DMS153 treated with DMSO at 0.1 percent for 48 hours (cell line): ENCODE measurements around the gene CXCL12.

Source experiments
- DNase-seq: peaks from one replicate; lab custom pipeline; 2025; ENCODE audit not compliant: unreplicated experiment; lab: John Stamatoyannopoulos, UW

CXCL12 gene

DNA sequence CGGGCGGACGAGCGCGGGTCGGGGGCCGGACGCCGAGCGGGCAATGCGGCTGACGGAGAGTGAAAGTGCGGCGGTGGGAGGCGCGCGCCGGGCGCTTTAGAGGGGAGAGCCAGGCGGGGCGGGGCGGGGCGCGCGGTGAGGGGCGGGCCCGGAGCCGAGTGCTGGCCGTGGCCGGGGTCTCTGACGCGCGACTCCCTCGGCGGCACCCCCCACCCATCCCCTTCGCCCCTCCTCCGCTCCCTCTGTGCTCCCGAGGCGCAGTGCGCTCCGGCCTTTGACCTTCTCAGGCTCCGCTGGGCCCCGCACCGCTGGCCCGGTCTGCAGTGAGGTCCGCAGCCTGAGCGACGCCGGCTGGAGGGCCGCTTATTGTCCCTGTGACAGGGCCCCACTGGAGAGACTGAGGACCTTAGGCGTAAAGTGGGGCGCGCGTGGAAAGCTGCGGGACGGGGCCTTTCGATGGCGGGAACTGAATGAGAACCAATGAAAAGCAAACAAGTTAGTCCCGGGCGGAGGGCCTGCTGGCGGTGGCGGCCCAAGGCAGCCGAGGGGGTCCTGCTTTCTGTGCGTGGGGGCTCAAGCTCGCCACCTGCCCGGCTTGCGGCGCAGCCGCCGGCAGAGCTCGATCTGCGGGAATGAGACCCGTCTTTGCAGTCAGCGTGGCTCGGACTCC, at the start of gene CXCL12:
TSS of gene CXCL12 (minus strand) at position 72 of the 670 bp plus-strand sequence. CDS start 92 bp downstream, outside the sequence.
- DNase-seq = no peak

DNA sequence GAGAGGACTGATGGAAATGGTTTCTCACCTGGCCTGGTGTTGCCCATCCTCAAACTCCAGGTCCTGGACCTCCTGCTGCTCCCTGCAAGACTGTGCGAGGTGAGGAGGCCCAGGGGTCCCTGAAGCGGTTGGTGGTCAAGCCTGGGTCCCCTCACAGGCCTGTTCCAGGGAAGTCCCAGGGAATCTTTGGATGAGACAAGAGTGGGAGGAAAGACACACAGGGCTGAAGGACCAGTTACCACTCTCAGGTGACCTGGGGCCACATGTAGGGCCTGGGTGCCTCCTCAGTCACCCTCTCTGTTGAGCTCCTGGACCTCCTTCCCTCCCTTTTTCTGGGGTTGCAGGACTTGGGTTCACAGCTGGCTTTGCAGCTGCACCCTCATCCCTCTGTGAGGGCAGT, 42.6 kb upstream of the CXCL12 start:
- no peak for DNase-seq

DNA sequence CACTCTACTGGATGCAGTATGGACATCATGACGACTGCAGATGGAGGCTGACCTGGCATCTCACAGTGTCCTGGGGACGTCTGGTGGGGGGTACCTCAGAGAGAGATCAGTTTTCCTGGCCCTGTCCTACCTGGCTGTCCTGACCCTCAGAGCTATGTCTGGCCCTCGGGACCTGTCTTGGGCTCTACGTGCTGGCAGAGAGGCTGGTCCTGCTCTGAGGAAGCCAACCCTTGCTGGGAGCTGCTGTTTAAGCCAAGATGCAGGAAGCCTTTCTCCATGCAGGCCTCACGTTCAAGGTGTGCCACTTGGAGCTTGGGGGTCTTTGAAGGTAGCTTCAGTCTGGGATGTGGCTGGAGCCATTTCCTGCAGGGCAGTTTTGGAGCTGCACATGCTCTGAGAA, 42.1 kb upstream of the CXCL12 start:
- DNase-seq = no peak

- no peak for DNase-seq
Observed at GRCh38 chr10:44426247-44427034, 41.5 kb upstream of the CXCL12 start.

DNA sequence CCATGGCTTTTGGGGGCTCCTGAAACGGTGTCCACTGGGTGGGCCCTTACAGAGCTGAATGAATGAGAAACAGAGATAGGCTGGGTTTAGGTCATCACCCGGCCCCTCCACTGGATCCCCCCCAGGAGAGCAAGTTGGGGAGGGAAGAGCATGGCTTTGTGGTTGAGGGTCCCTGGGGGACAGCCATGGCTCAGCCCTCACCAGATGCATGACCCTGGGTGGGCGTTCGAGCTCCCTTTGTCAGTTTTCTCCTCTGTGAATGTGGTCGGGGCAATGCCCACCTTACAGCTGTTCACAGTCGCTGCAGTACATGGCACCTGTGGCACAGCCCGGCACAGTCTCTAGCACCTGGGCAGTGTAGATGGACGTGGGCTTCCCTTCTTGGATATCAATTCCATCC, 40.6 kb upstream of the CXCL12 start:
- no peak for DNase-seq

- no peak for DNase-seq
Observed at GRCh38 chr10:44424957-44425356, 40.1 kb upstream of the CXCL12 start.

- no peak for DNase-seq
Observed at GRCh38 chr10:44424298-44424697, 39.4 kb upstream of the CXCL12 start.

DNA sequence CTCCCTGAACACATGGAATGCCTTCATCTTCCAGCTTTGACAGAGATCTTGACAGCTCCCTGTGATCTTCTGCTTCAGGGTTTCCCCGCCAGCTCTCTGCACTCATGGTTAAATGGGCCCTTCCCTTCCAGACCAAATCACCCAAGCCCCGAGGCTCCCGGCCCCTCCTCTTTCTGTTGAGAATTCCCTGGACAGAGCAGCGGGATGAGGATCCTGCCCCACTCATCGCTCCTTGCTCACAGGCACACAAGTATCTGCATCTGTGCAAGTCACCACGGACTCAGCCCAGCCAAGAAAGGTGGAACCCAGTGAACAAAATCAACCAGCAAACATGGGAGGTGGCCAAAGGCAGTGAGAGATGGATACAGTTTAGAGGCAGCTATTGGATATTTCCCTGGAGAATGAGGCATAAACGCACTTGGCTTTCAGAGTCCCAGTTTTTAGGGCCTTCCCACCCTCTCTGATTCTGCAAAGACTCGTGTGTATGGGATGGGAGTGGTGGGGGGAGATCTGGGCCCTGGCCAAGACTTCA, 37.7 kb upstream of the CXCL12 start:
- DNase-seq = no peak

GRCh38 chr10:44422153-44422552, 37.3 kb upstream of the CXCL12 start:
- DNase-seq = no peak

GRCh38 chr10:44419790-44420549, 35.1 kb upstream of the CXCL12 start:
- no peak for DNase-seq

GRCh38 chr10:44418637-44419036, 33.7 kb upstream of the CXCL12 start:
- DNase-seq = no peak

DNA sequence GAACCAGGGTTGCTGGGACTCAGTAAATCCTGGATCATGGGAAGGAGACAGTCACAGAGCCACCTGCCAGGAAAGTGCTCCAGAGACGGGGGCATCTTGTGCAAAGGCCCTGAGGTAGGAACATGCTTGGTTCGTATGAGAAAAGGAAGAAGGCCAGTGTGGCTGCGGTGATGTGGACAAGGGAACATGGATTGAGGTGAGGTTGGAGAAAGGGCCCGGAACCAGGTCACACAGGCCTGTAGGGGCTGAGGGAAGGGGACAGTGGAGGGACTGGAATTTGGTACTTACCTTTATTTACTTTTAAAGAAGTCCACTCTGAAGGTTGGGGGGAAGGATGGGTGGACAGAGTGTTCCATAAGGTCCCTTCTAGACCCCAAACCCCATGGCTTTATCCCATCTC, 32.9 kb upstream of the CXCL12 start:
- DNase-seq = no peak

- no peak for DNase-seq
Observed at GRCh38 chr10:44416936-44417335, 32.0 kb upstream of the CXCL12 start.

DNA sequence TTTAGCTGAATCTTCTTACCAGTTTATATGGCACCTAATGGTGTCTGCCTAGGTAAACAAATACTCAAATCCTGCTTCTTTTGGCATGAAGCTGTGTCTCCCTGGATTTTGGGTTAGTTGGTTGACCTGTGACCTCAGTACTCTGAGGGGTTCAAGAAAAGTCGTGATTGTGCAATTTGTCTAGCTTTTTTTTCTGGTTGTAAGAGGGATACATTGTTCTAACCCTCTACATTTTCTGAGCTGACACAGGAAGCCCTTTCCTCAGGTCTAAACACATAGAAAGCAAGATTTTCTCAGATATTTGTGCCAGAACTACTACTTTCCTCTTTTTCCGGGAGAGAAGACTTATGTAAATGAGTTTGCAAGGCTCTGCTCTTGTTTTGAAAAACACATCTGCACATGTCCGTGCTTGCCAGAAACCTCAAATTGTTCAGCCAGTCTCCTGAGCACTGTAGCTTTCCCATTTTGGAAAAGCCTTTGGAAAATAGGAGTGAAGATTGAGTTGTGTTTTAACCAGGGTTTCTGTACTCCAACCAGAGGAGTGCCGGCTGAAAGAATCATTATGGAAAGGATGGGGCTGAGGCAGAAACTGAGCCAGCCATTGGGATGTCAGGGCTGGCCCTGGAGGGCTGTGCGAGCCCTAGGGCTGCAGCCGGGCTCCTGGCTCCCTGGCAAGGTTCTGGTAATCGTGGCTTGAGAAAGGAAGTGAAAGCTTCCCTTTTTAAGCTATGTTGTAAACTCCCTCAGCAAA, 31.3 kb upstream of the CXCL12 start:
- DNase-seq = no peak

DNA sequence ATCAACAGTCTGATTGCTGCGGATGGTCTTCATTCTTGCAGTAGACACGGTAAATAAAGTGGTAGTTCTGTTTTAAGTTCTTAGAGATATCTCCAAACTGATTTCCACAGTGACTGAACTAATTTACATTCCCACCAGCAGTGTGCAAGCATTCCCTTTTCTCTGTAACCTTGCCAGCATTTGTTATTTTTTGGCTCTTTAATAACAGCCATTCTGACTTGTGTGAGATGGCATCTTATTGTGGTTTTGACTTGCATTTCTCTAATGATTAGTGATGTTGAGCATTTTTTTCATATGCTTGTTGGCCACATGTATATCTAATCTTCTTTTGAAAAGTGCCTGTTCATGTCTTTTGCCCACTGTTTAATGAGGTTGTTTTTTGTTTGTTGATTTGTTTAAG, 30.2 kb upstream of the CXCL12 start:
- no peak for DNase-seq

- no peak for DNase-seq
Observed at GRCh38 chr10:44413416-44413815, 28.5 kb upstream of the CXCL12 start.

GRCh38 chr10:44411251-44411650, 26.4 kb upstream of the CXCL12 start:
- no peak for DNase-seq

GRCh38 chr10:44404741-44405437, 20.0 kb upstream of the CXCL12 start:
- no peak for DNase-seq

DNA sequence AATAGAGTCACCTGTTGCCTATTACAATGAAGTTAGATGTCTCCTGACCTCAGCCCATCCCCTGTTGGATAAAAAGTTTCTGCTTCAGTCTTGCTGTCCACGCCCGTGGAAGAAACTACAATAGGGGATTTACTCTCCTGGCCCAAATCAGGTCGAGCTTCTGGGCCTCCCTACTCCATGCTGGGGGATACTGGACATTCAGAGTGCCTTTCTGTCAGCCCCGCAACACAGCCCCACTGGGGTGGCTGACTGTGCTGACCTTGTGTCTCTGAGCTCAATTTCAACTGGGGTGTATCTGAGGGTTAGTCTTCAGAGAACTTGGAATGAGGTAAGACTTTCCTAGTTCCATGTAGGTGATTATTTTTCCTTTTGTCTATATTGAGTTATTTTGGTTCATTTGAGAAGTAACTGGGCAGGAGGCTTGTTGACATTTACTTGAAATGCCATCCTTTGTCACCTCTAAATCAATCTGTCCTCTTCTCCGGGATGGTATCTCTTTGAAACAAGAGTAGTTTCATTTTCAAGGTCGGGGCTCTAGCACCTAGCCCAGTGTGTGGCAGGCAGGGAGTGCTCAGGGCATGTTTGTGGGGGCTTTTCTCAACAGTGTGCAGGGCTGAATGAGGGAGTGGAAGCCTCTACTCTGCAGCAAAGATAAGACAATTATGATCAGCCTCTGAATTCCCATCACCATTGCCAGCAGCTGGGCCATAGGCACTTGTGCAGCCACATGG, 17.7 kb upstream of the CXCL12 start:
- DNase-seq = no peak

GRCh38 chr10:44400541-44400940, 15.6 kb upstream of the CXCL12 start:
- no peak for DNase-seq
